ENCODE measurements around the gene TIMM22. TPM values are rescaled to one million over a fixed set of nuclear protein-coding genes. Genes with fewer than 3 reads are reported as not detected.

Gene TIMM22
- total RNA-seq, 1 donor from 2014 or later = 12.6 TPM

GRCh38 chr17:1050246-1050995 lies 53.5 kb downstream of the TIMM22 start:
- Mint-ChIP-seq H3K27me3 (ENCODE audit: unreplicated experiment) (no peaks in the 10 kb centered on the region), H3K36me3 (ENCODE audit: unreplicated experiment) (peaks cover 8% of the 10 kb centered on the region), H3K4me3 (ENCODE audit: unreplicated experiment) (no peak overlapping the region), H3K9me3 (ENCODE audit: unreplicated experiment) (no peaks in the 10 kb centered on the region), H3K27ac (ENCODE audit: unreplicated experiment) (no peak overlapping the region), H3K4me1 (ENCODE audit: unreplicated experiment) (peaks cover 24% of the 10 kb centered on the region)
- no peak for DNase-seq (ENCODE audit: extremely low spot score, unreplicated experiment)
- no peak for TF ChIP-seq CTCF (IDR thresholded peaks at IDR 0.05)

- peaks cover 21% of the 10 kb centered on the region for H3K4me1 Mint-ChIP-seq (ENCODE audit: unreplicated experiment)
- no peak overlapping the region for H3K4me3 Mint-ChIP-seq (ENCODE audit: unreplicated experiment)
- H3K27ac Mint-ChIP-seq (ENCODE audit: unreplicated experiment) = no peak overlapping the region
- TF ChIP-seq CTCF (IDR thresholded peaks at IDR 0.05) = no peak
- no peak for DNase-seq (ENCODE audit: extremely low spot score, unreplicated experiment)
- H3K9me3 Mint-ChIP-seq (ENCODE audit: unreplicated experiment) = no peaks in the 10 kb centered on the region
- peaks cover 8% of the 10 kb centered on the region for H3K36me3 Mint-ChIP-seq (ENCODE audit: unreplicated experiment)
- H3K27me3 Mint-ChIP-seq (ENCODE audit: unreplicated experiment) = no peaks in the 10 kb centered on the region
Observed at GRCh38 chr17:1050996-1051925, 54.3 kb downstream of the TIMM22 start.

Small RNA genes within 50 kb of the gene (microRNA-seq; reads per million reads assigned to microRNA genes)
- gene MIR3183 (ENCODE audit: unreplicated experiment) = 1.6 reads per million

Other genes with a start within 250 kb of the TIMM22 start
- gene GEMIN4, start 244.9 kb upstream of the TIMM22 start, total RNA-seq = 17.0 and 19.3 TPM in 2 replicates
- gene GLOD4, start 214.8 kb upstream of the TIMM22 start, total RNA-seq = 51.3 and 63.4 TPM in 2 replicates
- gene MRM3, start 214.8 kb upstream of the TIMM22 start, total RNA-seq = 10.4 and 11.6 TPM in 2 replicates
- gene NXN, start 17.4 kb upstream of the TIMM22 start, total RNA-seq = 123 and 131 TPM in 2 replicates
- 110 and 114 TPM in 2 replicates for gene ABR, start 182.9 kb downstream of the TIMM22 start, total RNA-seq